Small intestine (tissue), 7 donors: ENCODE measurements around the gene SENP7. TPM values are rescaled to one million over a fixed set of nuclear protein-coding genes. Genes with fewer than 3 reads are reported as not detected.
A peak's percentile ranks its signal among the peaks of the same experiment; 100 is the strongest.

ENCODE experiments used
- DNase-seq, 2 donors: peaks; one replicate each; pipeline versions ENCODE4 v3.0.0 to v3.0.0-alpha.2; 2013
- FAIRE-seq: peaks from 2 replicates; lab custom pipeline; 2012; peaks lifted over from hg19 to GRCh38; lab: Jason Lieb, UNC
- H3K27ac ChIP-seq, 3 donors: one replicate each; pipeline ENCODE4 v1.5.1; 2013; ENCODE audit warnings: low read length in 2 of 3, mild to moderate bottlenecking in 2 of 3, control low read depth in 1 of 3, inconsistent platforms in 1 of 3, low read depth in 1 of 3, moderate library complexity in 1 of 3
- H3K27me3 ChIP-seq, 3 donors: one replicate each; pipeline ENCODE4 v1.6.1; 2013; ENCODE audit warnings: low read length in 3 of 3, inconsistent platforms in 1 of 3; ENCODE audit not compliant: control insufficient read depth in 3 of 3, insufficient read depth in 3 of 3
- H3K36me3 ChIP-seq, 3 donors: one replicate each; pipeline ENCODE4 v1.6.1; 2013; ENCODE audit warnings: low read length in 3 of 3, inconsistent platforms in 1 of 3, low read depth in 1 of 3, mild to moderate bottlenecking in 1 of 3, moderate library complexity in 1 of 3; ENCODE audit not compliant: control insufficient read depth in 3 of 3, insufficient read depth in 2 of 3
- H3K4me1 ChIP-seq, 3 donors: one replicate each; pipeline ENCODE4 v1.6.1; 2013; ENCODE audit warnings: low read length in 2 of 3, inconsistent platforms in 1 of 3, low read depth in 1 of 3, mild to moderate bottlenecking in 1 of 3, moderate library complexity in 1 of 3; ENCODE audit not compliant: control insufficient read depth in 3 of 3, insufficient read depth in 2 of 3
- H3K4me3 ChIP-seq, 3 donors: one replicate each; pipeline ENCODE4 v1.5.1; 2013; ENCODE audit warnings: low read length in 3 of 3, control low read depth in 1 of 3, inconsistent platforms in 1 of 3, low read depth in 1 of 3, mild to moderate bottlenecking in 1 of 3, moderate library complexity in 1 of 3
- H3K9me3 ChIP-seq, 2 donors: one replicate each; pipeline ENCODE4 v1.6.1; 2013; ENCODE audit warnings: low read depth in 1 of 2, low read length in 1 of 2; ENCODE audit not compliant: control insufficient read depth in 2 of 2, insufficient read depth in 1 of 2
- WGBS, 3 donors: extraction: QIAGEN DNeasy Blood & Tissue Kit; methylation state at CpG; one replicate each; pipeline ENCODE4 v1.1.7; 2013; 5-methylcytosine and 5-hydroxymethylcytosine counted together
- polyA plus RNA-seq, 4 donors: library from polyadenylated mRNA; stranded (reverse) in 3 of 4; unstranded in 1 of 4; fragments of 200-250 nt in 3 of 4; fragments of 120-200 nt in 1 of 4; gene quantifications; one replicate each; pipeline versions ENCODE4 v1.2.1 to v1.2.3, GENCODE V29; 2013
- donor health status: healthy with polysubstance abuse.
- donor health status: control.
- donor health status: control.
- donor health status: Bipolar disorder and iron deficiency.
- donor health status: healthy.

The SENP7 gene
- polyA plus RNA-seq, 4 donors: 3.0 to 35.7 (median 4.1) TPM

DNA sequence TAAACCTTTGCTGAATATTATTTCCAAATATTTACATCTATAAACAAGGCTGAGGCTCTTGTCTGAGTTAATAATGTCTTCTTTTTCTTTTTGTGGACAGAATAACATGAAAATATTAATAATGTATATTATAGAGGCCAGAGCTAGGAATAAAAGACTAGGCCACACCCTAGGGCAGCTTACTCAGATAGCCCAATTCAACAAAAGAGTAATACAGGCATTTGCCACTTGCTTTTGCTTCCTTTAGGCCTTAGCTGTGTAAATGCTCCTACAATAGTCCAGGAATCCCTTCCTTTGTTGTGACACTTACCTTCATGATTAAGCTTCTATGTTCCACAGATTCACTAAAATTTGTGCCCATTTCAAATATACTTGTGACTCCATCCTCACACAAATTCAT lies 209.2 kb downstream of the SENP7 start:
- Histone ChIP-seq H3K4me3 (no peak overlapping the region), H3K27ac (no peak overlapping the region), H3K27me3 (no peaks in the 10 kb centered on the region), H3K36me3 (no peaks in the 10 kb centered on the region), H3K4me1 (no peaks in the 10 kb centered on the region), H3K9me3 (peaks cover 2 to 16% of the 10 kb centered on the region in 2 donors)
- DNase-seq: no peak
- no peak for FAIRE-seq

DNA sequence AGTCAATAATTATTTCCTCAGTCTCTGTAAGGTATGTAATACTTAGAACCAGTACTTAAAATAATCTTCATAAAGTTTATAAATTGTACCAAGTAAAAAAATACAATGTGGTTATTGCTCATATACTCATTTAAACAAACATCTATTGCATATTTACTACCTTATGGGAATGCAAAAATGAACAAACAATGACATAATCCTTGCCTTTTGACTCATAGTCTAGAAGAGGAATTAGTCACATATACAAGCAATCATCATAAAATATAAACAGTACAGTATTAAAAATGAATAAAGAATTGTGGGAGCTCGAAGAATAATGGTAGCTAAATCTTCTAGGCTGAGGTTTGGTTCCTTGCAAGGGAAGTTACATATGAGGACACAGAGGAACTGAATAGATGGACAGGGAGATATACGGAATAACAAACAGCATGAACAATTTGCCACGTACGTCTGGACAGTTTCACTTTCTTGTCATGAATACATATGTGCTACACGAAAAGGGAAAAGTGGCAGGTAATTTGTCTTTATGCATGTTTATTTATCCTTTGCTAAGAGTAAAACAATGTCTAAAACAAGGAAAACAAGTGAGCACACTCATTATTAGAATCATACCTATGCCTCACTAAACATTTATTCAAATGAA lies 209.8 kb downstream of the SENP7 start:
- Histone ChIP-seq H3K4me1 (no peaks in the 10 kb centered on the region), H3K36me3 (no peaks in the 10 kb centered on the region), H3K4me3 (no peak overlapping the region), H3K27ac (no peak overlapping the region), H3K9me3 (peaks cover 0 to 12% of the 10 kb centered on the region in 2 donors), H3K27me3 (no peaks in the 10 kb centered on the region)
- FAIRE-seq: no peak
- peak in 1 of 2 donors; percentile 9 for DNase-seq
- 42 to 53% (median 47%) methylated on average over 5 of the region's 5 CpGs for WGBS, 3 donors

DNA sequence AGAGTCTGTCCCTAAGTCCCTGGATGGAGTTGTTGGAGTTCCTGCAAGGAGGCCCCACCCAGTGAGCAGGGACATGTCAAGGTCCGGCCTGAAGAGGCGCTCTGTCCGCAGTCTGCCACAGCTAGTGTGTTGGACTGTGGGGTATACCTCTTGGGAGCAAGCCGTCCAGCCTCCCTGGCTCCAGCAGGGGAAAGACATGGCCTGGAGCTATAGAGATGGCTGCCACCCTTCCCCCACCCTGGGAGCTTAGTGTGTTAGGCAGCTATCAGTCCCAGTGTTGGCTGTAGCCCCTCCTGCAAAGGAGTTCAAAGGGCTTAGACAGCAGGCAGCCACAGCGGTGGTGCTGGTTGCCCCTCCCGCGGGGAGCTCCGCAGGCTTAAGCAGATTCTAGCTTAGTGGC lies 212.9 kb downstream of the SENP7 start:
- Histone ChIP-seq H3K27ac (no peak overlapping the region), H3K4me1 (no peaks in the 10 kb centered on the region), H3K9me3 (peaks cover 0 to 4% of the 10 kb centered on the region in 2 donors), H3K4me3 (no peak overlapping the region), H3K36me3 (no peaks in the 10 kb centered on the region), H3K27me3 (no peaks in the 10 kb centered on the region)
- no peak for DNase-seq
- no peak for FAIRE-seq
- 79 to 87% (median 85%) methylated on average over 8 of the region's 8 CpGs for WGBS, 3 donors

DNA sequence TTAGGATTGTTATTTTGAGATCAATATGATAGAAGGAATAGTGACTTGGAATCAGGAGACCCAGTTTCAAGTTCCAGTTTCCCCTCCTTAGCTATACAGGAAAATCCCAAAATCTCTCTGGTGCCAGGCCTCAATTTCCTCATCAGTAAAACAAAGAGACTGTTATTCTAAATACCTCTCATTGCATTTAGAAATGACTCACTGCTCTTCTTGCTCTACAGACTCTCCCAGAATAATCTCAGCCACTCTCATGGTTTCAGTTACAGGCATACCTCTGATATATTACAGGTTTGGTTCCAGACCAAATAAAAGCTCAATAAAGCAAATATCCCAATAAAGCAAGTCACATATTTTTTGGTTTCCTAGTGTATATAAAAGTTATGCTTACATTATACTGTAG lies 221.0 kb downstream of the SENP7 start:
- no peak for DNase-seq
- Histone ChIP-seq H3K27me3 (no peaks in the 10 kb centered on the region), H3K4me3 (no peak overlapping the region), H3K4me1 (no peaks in the 10 kb centered on the region), H3K9me3 (no peaks in the 10 kb centered on the region), H3K36me3 (no peaks in the 10 kb centered on the region), H3K27ac (no peak overlapping the region)
- no peak for FAIRE-seq

DNA sequence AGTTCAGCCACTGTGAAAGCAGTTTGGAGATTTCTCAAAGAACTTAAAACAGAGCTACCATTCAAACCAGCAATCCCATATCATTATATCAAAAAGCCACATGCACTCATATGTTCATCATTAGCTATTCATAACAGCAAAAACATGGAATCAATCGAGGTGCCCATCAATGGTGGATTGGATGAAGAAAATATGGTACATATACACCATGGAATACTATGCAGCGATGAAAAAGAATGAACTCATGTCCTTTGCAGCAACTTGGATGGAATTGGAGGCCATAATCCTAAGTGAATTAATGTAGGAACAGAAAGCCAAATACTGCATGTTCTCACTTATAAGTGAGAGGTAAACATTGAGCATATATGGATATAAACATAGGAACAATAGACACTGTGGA lies 224.7 kb downstream of the SENP7 start:
- H3K27me3 ChIP-seq: no peaks in the 10 kb centered on the region
- FAIRE-seq (no peak), DNase-seq (no peak)
- 78 to 83% (median 79%) methylated on average over 2 of the region's 2 CpGs for WGBS, 3 donors
- no peaks in the 10 kb centered on the region for H3K4me1 ChIP-seq
- H3K36me3 ChIP-seq: no peaks in the 10 kb centered on the region
- H3K4me3 ChIP-seq: no peak overlapping the region
- H3K9me3 ChIP-seq: no peaks in the 10 kb centered on the region
- no peak overlapping the region for H3K27ac ChIP-seq

DNA sequence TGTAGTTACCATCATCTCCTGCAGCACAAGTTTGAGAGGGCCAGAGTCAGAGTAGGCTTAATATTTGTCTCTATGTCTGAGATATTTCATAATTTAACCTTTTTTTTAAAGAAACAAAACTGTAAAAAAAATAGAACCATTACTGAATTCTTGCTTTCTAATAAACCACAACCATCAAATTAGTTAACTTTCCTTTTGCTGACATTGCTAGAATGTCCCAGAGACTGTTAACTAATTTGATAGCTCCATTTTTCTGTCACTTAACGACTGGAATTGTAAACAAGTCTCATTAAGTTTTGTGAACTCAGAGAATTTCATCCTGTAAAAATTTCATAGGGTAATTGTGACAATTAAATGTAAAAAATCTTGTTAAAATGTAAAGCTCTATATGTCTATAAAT lies 228.3 kb downstream of the SENP7 start:
- H3K4me1 ChIP-seq: no peaks in the 10 kb centered on the region
- DNase-seq (no peak), FAIRE-seq (no peak)
- no peak overlapping the region for H3K27ac ChIP-seq
- no peak overlapping the region for H3K4me3 ChIP-seq
- H3K27me3 ChIP-seq: no peaks in the 10 kb centered on the region
- H3K36me3 ChIP-seq: no peaks in the 10 kb centered on the region
- 45 to 70% (median 66%) methylated on average over 1 of the region's 1 CpG for WGBS, 3 donors
- H3K9me3 ChIP-seq: no peaks in the 10 kb centered on the region

DNA sequence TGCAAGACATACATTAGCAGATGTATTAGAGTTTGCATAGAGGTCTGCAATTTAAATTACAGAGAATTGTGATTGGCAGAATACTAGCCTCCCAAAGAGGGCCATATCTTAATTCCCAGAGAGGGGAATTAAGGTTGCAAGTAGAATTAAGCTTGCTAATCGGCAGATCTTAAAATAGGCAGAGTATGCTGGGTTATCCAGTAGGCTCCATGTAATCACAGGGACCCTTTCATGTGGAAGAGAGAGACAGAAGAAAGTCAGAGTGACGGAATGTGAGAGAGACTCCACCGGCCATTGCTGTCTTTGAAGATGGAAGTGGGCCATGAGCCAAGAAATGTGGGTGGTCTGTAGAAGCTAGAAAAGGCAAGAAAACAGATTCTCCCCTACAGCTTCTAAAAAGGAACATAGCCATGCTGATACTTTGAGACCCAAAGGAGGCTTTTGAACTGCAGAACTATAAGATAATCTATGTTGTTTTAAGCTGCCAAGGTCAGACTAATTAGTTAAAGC lies 231.4 kb downstream of the SENP7 start:
- Histone ChIP-seq H3K9me3 (no peaks in the 10 kb centered on the region), H3K4me1 (no peaks in the 10 kb centered on the region), H3K27ac (no peak overlapping the region), H3K36me3 (no peaks in the 10 kb centered on the region), H3K27me3 (no peaks in the 10 kb centered on the region), H3K4me3 (no peak overlapping the region)
- FAIRE-seq (no peak), DNase-seq (peak in 1 of 2 donors; percentile 4)
- 80 to 89% (median 87%) methylated on average over 3 of the region's 3 CpGs for WGBS, 3 donors

DNA sequence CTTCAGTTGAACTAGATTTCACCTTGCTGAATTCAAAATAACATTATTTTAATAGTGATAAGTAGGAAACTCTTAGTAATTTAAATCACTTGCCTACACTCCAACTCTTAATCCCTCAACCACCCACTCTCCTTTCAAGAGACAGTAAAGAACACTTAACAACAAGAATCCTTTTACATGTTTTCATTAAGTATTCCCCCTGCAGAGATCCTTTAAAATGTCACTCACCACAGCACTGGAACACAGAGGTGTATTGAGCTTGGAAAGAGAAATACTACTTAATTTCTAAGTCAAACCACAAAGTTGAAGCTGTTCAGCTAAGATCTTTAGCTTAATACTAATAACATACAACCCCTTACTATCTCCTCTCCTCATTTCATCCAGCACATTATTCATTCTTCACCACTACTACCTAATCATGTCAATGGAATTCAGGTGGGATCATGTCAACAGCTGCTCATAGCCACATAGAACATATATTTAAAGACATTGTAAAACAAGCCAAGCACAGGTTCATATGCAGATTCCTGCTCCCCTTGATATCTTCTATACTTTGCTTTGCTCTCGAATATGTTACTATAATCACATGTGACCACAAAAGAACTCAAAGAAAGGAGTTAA lies 233.1 kb downstream of the SENP7 start:
- no peaks in the 10 kb centered on the region for H3K36me3 ChIP-seq
- H3K4me1 ChIP-seq: no peaks in the 10 kb centered on the region
- H3K27ac ChIP-seq: no peak overlapping the region
- H3K9me3 ChIP-seq: no peaks in the 10 kb centered on the region
- WGBS, 3 donors: 85 to 91% (median 88%) methylated on average over 1 of the region's 1 CpG
- H3K27me3 ChIP-seq: no peaks in the 10 kb centered on the region
- FAIRE-seq: no peak
- DNase-seq: no peak
- no peak overlapping the region for H3K4me3 ChIP-seq

DNA sequence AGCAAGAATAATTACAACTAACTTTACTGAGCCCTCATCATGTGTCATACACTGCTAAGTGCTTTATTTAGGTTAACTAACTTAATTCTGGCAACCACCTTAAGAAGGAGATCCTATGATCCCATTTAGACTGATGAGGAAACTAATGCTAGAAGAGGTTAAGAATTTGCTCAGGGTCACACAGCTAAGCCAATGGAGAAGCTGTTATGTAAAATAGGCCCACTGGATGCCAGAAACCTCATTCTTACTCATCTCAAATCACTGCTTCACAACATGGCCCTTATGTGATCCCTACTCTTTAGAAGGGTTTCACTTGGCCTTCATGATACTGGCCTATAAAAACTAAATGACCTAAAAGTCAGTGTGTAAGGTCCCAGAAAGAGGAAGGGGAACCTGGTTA lies 233.8 kb downstream of the SENP7 start:
- no peaks in the 10 kb centered on the region for H3K4me1 ChIP-seq
- no peaks in the 10 kb centered on the region for H3K27me3 ChIP-seq
- no peak for FAIRE-seq
- H3K4me3 ChIP-seq: no peak overlapping the region
- no peaks in the 10 kb centered on the region for H3K36me3 ChIP-seq
- DNase-seq: no peak
- no peaks in the 10 kb centered on the region for H3K9me3 ChIP-seq
- H3K27ac ChIP-seq: no peak overlapping the region
